Gastrocnemius medialis (tissue), 4 donors: ENCODE results near the gene DCUN1D1. TPM values are rescaled to one million over a fixed set of nuclear protein-coding genes. Genes with fewer than 3 reads are reported as not detected.

Experiments
- ATAC-seq, 2 donors: fragments of 150-250 bp; one replicate each; pipeline ENCODE4 v1.9.1; 2016
- DNase-seq, 2 donors: peaks; one replicate each; pipeline ENCODE4 v3.0.0-alpha.2; 2019
- H3K27ac ChIP-seq, 4 donors: fragments of 200-600 bp; sonication (generic); 1 replicate in 1 of 4; 2 replicates in 3 of 4; pipeline ENCODE4 v1.5.1; 2016 to 2018; ENCODE audit warnings: mild to moderate bottlenecking in 2 of 4, moderate library complexity in 1 of 4
- H3K27me3 ChIP-seq, 3 donors: fragments of 200-600 bp; sonication (generic) in 2 of 3; 1 replicate in 1 of 3; 2 replicates in 2 of 3; pipeline versions ENCODE4 v1.5.1 to v1.6.0; 2016 to 2019; ENCODE audit warnings: mild to moderate bottlenecking in 1 of 3, moderate library complexity in 1 of 3
- H3K36me3 ChIP-seq, 2 donors: fragments of 200-600 bp; sonication (generic) in 1 of 2; one replicate each; pipeline ENCODE4 v1.5.1; 2017 to 2018
- H3K4me1 ChIP-seq, 2 donors: fragments of 200-600 bp; sonication (generic) in 1 of 2; one replicate each; pipeline ENCODE4 v1.5.1; 2016 to 2017; ENCODE audit warnings: mild to moderate bottlenecking in 2 of 2
- H3K4me3 ChIP-seq, 4 donors: fragments of 200-600 bp; sonication (generic) in 3 of 4; 1 replicate in 1 of 4; 2 replicates in 3 of 4; pipeline ENCODE4 v1.5.1; 2016 to 2019; ENCODE audit warnings: mild to moderate bottlenecking in 2 of 4
- H3K9me3 ChIP-seq, 3 donors: fragments of 200-600 bp; sonication (generic) in 2 of 3; 1 replicate in 1 of 3; 2 replicates in 2 of 3; pipeline ENCODE4 v1.5.1; 2016 to 2019
- CTCF ChIP-seq, 5 experiments: fragments of 450-650 bp in 3 of 5; fragments of 200-600 bp in 2 of 5; sonication (generic) in 2 of 5; IDR thresholded peaks in 4 of 5; conservative IDR thresholded peaks in 1 of 5; 1 replicate in 4 of 5; 2 replicates in 1 of 5; pipeline ENCODE4 v1.5.1; 2016 to 2019; ENCODE audit warnings: antibody characterized with exemption in 5 of 5, mild to moderate bottlenecking in 3 of 5, moderate library complexity in 3 of 5
- POLR2A ChIP-seq, 2 donors: fragments of 450-650 bp; IDR thresholded peaks; one replicate each; pipeline ENCODE4 v1.6.1; 2017; ENCODE audit warnings: antibody characterized with exemption in 2 of 2, mild to moderate bottlenecking in 2 of 2, moderate library complexity in 2 of 2
- in situ Hi-C, 4 donors: fragments of 200-750 bp; cut with MboI; loops; one replicate each; pipeline versions ENCODE4 v1.15.0 to v1.8.0; 2017; ENCODE audit warnings: low sequenced_read_pairs in 4 of 4
- intact Hi-C: fragments of 100-400 bp; cut with DNase I; formaldehyde crosslinking; loops from one replicate; pipeline ENCODE4 v1.15.1; 2023; ENCODE audit warnings: low total_unique reads
- total RNA-seq, 4 donors: library from RNA; depleted of rRNA; stranded (reverse); fragments of >200 nt; gene quantifications; one replicate each; pipeline versions ENCODE4 v1.1.0 to v1.2.3, GENCODE V29; 2016

The DCUN1D1 gene
- total RNA-seq, 4 donors from 2014 or later: 42.2 to 116 (median 54.4) TPM

- H3K9me3 ChIP-seq: no peaks in the 10 kb centered on the region
- no peak for DNase-seq
- in situ Hi-C loops (no loop called here), intact Hi-C loops (no loop called here)
- H3K36me3 ChIP-seq: no peaks in the 10 kb centered on the region
- TF ChIP-seq POLR2A (IDR thresholded peaks at IDR 0.05): no peak
- TF ChIP-seq CTCF (IDR thresholded peaks at IDR 0.05 in 4 of 5, conservative IDR thresholded peaks at IDR 0.05 in 1 of 5): no peak
- peak overlapping the region in 1 of 4 donors; percentile 17 for H3K27ac ChIP-seq
- ATAC-seq: no peak
- peaks cover 26 to 48% of the 10 kb centered on the region in 2 donors for H3K4me1 ChIP-seq
- no peaks in the 10 kb centered on the region for H3K27me3 ChIP-seq
- no peak overlapping the region for H3K4me3 ChIP-seq
These were observed 9.4 kb downstream of the DCUN1D1 start for GRCh38 chr3:182970811-182971418.

DNA sequence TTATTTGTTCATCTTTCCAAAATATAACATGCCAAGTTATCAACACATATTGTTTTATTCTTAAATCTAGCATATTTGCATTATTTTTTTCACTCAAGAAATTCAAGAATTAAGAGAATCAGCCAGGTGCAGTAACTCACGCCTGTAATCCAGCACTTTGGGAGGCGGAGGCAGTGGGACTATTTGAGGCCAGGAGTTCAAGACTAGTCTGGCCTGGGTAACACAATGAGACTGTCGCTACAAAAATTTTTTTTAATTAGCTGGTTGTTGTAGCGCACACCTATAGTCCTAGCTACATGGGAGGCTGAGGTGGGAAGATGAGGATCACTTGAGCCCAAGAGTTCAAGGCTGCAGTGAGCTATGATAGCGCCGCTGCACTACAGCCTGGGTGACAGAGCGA, 10.5 kb downstream of the DCUN1D1 start:
- TF ChIP-seq POLR2A (IDR thresholded peaks at IDR 0.05): no peak
- TF ChIP-seq CTCF (IDR thresholded peaks at IDR 0.05 in 4 of 5, conservative IDR thresholded peaks at IDR 0.05 in 1 of 5): no peak
- intact Hi-C loops (no loop called here), in situ Hi-C loops (no loop called here)
- Histone ChIP-seq H3K27me3 (no peaks in the 10 kb centered on the region), H3K9me3 (no peaks in the 10 kb centered on the region), H3K27ac (peak overlapping the region in 2 of 4 donors; percentile 0 to 39), H3K4me1 (peaks cover 32 to 49% of the 10 kb centered on the region in 2 donors), H3K36me3 (no peaks in the 10 kb centered on the region), H3K4me3 (no peak overlapping the region)
- ATAC-seq (no peak), DNase-seq (no peak)

GRCh38 chr3:182969277-182969676, 11.1 kb downstream of the DCUN1D1 start:
- Histone ChIP-seq H3K27me3 (no peaks in the 10 kb centered on the region), H3K4me1 (peaks cover 35 to 45% of the 10 kb centered on the region in 2 donors), H3K27ac (peak overlapping the region in 3 of 4 donors; percentile 10 to 42 (median 39)), H3K4me3 (no peak overlapping the region), H3K36me3 (no peaks in the 10 kb centered on the region), H3K9me3 (no peaks in the 10 kb centered on the region)
- no peak for TF ChIP-seq POLR2A (IDR thresholded peaks at IDR 0.05)
- no peak for DNase-seq
- intact Hi-C loops: no loop called here
- ATAC-seq: no peak
- in situ Hi-C loops: no loop called here

DNA sequence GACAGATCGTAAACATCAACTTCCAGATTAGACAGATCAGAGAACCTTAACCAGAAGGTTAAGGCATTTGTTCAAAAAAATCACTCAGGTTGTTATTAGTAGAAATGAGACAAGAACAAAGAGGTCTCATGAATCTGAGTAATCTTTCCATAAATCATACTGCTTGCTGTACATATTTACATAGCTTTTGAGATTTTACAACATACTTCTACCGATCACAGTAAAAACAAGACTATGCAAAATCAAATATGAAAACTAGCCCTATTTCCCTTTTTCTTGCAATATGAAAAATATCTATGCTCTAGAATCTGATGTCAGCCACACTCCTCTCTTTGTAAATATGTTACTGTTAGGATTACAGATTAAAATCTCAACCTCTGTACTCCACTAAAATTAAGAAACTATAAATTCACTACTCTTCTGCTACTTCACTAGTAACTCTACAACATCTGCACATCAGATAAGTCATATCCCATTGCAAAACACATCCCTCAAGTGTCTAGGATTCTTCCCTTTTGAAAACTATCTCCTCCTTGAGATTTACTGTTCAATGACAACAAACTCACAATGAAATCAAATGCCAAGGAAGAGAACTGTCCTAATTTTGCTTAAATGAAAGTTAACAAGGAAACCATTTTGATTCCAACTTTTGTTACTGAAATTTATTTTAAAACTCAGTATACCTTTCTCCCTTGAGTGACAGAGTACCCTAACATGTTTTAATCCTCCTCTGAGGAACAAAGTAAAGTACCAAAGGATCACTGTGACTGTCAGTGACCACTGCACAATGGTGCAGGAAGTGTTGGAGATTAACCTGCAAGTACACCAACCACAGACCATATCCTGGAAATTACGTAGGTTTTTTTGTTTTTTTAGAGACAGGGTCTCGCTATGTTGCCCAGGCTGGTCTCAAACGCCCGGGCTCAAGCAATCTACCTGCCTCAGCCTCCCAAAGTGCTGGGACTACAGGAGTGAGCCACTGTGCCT, 12.8 kb downstream of the DCUN1D1 start:
- no peak for ATAC-seq
- TF ChIP-seq POLR2A (IDR thresholded peaks at IDR 0.05) (no peak), CTCF (IDR thresholded peaks at IDR 0.05 in 4 of 5, conservative IDR thresholded peaks at IDR 0.05 in 1 of 5) (no peak)
- Histone ChIP-seq H3K9me3 (no peaks in the 10 kb centered on the region), H3K4me1 (peaks cover 53 to 62% of the 10 kb centered on the region in 2 donors), H3K27ac (peak overlapping the region in 2 of 4 donors; percentile 39 to 42), H3K27me3 (no peaks in the 10 kb centered on the region), H3K4me3 (no peak overlapping the region), H3K36me3 (no peaks in the 10 kb centered on the region)
- no peak for DNase-seq
- in situ Hi-C loops: no loop called here
- intact Hi-C loops: no loop called here

- H3K36me3 ChIP-seq: no peaks in the 10 kb centered on the region
- peaks cover 69 to 71% of the 10 kb centered on the region in 2 donors for H3K4me1 ChIP-seq
- intact Hi-C loops (no loop called here), in situ Hi-C loops (no loop called here)
- DNase-seq (no peak), ATAC-seq (no peak)
- H3K4me3 ChIP-seq: no peak overlapping the region
- no peak for TF ChIP-seq CTCF (IDR thresholded peaks at IDR 0.05 in 4 of 5, conservative IDR thresholded peaks at IDR 0.05 in 1 of 5)
- no peaks in the 10 kb centered on the region for H3K9me3 ChIP-seq
- no peaks in the 10 kb centered on the region for H3K27me3 ChIP-seq
- peak overlapping the region in 3 of 4 donors; percentile 3 to 86 (median 84) for H3K27ac ChIP-seq
These were observed 14.4 kb downstream of the DCUN1D1 start for GRCh38 chr3:182965861-182966366.
